Ovary (tissue), 9 donors: Measurements from ENCODE around the gene RIPOR2. TPM values are rescaled to one million over a fixed set of nuclear protein-coding genes. Genes with fewer than 3 reads are reported as not detected.

Source experiments
- DNase-seq, 5 donors: peaks; one replicate each; pipeline ENCODE4 v3.0.0-alpha.2; 2019 to 2020
- H3K27ac ChIP-seq, 2 donors: fragments of 200-600 bp; one replicate each; pipeline versions ENCODE4 v1.5.1 to v1.8.0; 2019 to 2022
- H3K27me3 ChIP-seq: fragments of 200-600 bp; one replicate; pipeline ENCODE4 v1.8.0; 2022
- H3K36me3 ChIP-seq: fragments of 200-600 bp; sonication (generic); one replicate; pipeline ENCODE4 v1.5.1; 2019
- H3K4me1 ChIP-seq: one replicate; pipeline ENCODE4 v1.8.1; 2013; ENCODE audit warnings: mild to moderate bottlenecking, moderate library complexity; ENCODE audit not compliant: insufficient read depth
- H3K4me3 ChIP-seq: fragments of 200-600 bp; sonication (generic); one replicate; pipeline ENCODE4 v1.5.1; 2017
- H3K9me3 ChIP-seq, 2 donors: fragments of 200-600 bp in 1 of 2; sonication (generic) in 1 of 2; one replicate each; pipeline versions ENCODE4 v1.5.1 to v1.8.1; 2013 to 2019; ENCODE audit warnings: mild to moderate bottlenecking in 1 of 2, moderate library complexity in 1 of 2
- CTCF ChIP-seq, 3 donors: fragments of 450-650 bp in 2 of 3; fragments of 200-600 bp in 1 of 3; IDR thresholded peaks; one replicate each; pipeline versions ENCODE4 v1.5.1 to v1.8.0; 2016 to 2022; ENCODE audit warnings: antibody characterized with exemption in 3 of 3, mild to moderate bottlenecking in 1 of 3
- EP300 ChIP-seq: sonication (generic); formaldehyde crosslinking; IDR thresholded peaks from one replicate; pipeline ENCODE4 v1.6.1; 2017; ENCODE audit warnings: antibody characterized with exemption
- POLR2A ChIP-seq: fragments of 450-650 bp; IDR thresholded peaks from one replicate; pipeline ENCODE4 v1.6.1; 2017; ENCODE audit warnings: antibody characterized with exemption, mild to moderate bottlenecking, moderate library complexity
- WGBS, 3 donors: extraction: QIAGEN DNeasy Blood & Tissue Kit in 1 of 3; methylation state at CpG; one replicate each; pipeline versions ENCODE4 v1.1.5 to v1.1.7; 2013 to 2017; 5-methylcytosine and 5-hydroxymethylcytosine counted together
- intact Hi-C, 4 donors: fragments of 100-400 bp; cut with DNase I; formaldehyde crosslinking; loops; one replicate each; pipeline versions ENCODE4 v1.11.0 to v1.15.1; 2022 to 2023
- polyA plus RNA-seq, 2 donors: library from polyadenylated mRNA; stranded (reverse); fragments of 200-250 nt in 1 of 2; fragments of 350-450 nt in 1 of 2; fragmentation: Illumina TruSeq in 1 of 2; extraction: RNeasy Lipid Tissue Mini Kit (QIAGEN cat#74804) in 1 of 2; gene quantifications; one replicate each; pipeline ENCODE4 v1.2.3, GENCODE V29; 2013 to 2014
- total RNA-seq, 7 donors: library from RNA; depleted of rRNA in 2 of 7; stranded (reverse); fragments of >200 nt in 2 of 7; fragmentation: NEBNext Ultra II Directional in 3 of 7; extraction: Animal tissue kit (Norgen Biotek cat#: 25700) in 3 of 7; gene quantifications; one replicate each; pipeline versions ENCODE4 v1.1.0 to v1.2.4, GENCODE V29; 2016 to 2023
- donor health status: DM: no; HTN: no; CAD: no; lungs with moderate emphysema.
- donor health status: DM: no; HTN: no; CAD: no.
- donor health status: Bipolar disorder and iron deficiency.
- donor health status: DM: yes; HTN: yes; CAD: no.
- donor health status: DM: no; HTN: no; CAD: no.
- donor health status: DM: yes; HTN: yes; CAD: no.

RIPOR2 gene
- total and polyA plus RNA-seq, 9 donors: 1.1 to 14.4 (median 4.5) TPM

DNA sequence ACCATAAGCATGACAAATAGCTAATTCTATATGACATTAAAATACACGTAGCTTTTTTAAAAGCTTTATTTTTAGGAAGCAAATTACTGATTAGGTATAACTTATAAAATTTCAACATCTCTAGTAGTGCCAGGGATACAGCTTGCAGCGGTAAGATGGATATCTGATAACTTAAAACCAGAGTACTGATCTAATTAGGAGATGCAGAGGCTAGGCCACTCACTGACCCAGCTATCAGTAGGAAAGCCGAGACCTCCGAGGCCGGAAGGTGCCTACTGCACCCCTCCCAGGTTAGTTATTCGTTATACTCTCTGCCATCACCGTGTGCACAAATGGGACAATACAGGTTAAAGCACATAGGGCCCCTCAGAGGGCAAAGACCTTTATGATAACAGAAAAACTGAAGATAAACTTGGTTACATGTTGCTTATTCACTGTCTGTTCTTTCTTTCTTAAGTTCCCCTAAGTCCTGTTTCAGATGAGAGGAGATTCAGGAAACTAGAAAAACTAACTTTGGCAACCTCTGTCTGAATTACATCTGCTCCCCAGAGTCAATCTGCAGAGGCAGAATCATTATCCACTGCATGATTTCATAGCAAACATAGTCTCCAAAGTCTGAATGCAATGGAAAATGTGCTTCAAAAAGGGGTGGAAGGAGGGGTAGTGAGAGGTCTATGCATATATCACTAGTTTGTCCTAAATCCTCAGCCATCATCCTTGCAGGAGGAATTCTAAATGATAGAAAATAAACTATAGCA lies 60.8 kb downstream of the RIPOR2 start:
- no peaks in the 10 kb centered on the region for H3K9me3 ChIP-seq
- H3K4me3 ChIP-seq: no peak overlapping the region
- no peaks in the 10 kb centered on the region for H3K4me1 ChIP-seq
- no peak for TF ChIP-seq CTCF (IDR thresholded peaks at IDR 0.05)
- no peak for TF ChIP-seq EP300
- no peak for TF ChIP-seq POLR2A
- no peaks in the 10 kb centered on the region for H3K36me3 ChIP-seq
- intact Hi-C loops: no loop called here
- 88 to 93% (median 90%) methylated on average over 7 of the region's 7 CpGs for WGBS, 3 donors
- no peak for DNase-seq
- no peak overlapping the region for H3K27ac ChIP-seq
- H3K27me3 ChIP-seq: no peaks in the 10 kb centered on the region

- 90 to 100% (median 93%) methylated on average over 1 of the region's 1 CpG for WGBS, 3 donors
- H3K36me3 ChIP-seq: no peaks in the 10 kb centered on the region
- H3K4me3 ChIP-seq: no peak overlapping the region
- intact Hi-C loops: no loop called here
- no peaks in the 10 kb centered on the region for H3K27me3 ChIP-seq
- H3K27ac ChIP-seq: no peak overlapping the region
- H3K4me1 ChIP-seq: no peaks in the 10 kb centered on the region
- no peaks in the 10 kb centered on the region for H3K9me3 ChIP-seq
- TF ChIP-seq CTCF (IDR thresholded peaks at IDR 0.05) (no peak), EP300 (no peak), POLR2A (no peak)
- no peak for DNase-seq
Observed at GRCh38 chr6:24874128-24874527, 61.6 kb downstream of the RIPOR2 start.

DNA sequence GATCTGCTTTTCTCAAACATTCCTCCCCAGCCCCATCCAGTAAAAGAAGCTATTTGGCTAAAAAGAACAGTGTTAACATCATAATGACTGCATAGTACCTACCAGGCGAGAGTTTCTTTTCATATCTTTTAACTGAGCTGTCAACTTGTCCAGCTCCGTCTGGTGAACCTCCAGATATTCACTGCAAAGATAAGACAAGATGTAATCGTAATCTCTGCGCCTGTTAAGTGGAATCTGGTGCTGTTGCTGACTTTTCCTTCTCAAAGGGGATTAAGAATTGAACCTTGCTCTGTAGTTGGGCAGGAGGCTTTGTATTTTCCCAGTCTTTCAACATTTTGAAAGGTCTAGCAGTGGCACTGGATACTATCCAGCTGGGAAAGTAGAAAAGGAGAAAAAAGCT lies 63.0 kb downstream of the RIPOR2 start:
- intact Hi-C loops: no loop called here
- no peaks in the 10 kb centered on the region for H3K4me1 ChIP-seq
- H3K9me3 ChIP-seq: no peaks in the 10 kb centered on the region
- H3K27me3 ChIP-seq: no peaks in the 10 kb centered on the region
- WGBS, 3 donors: 82 to 87% (median 82%) methylated on average over 4 of the region's 4 CpGs
- H3K27ac ChIP-seq: no peak overlapping the region
- TF ChIP-seq CTCF (IDR thresholded peaks at IDR 0.05) (no peak), EP300 (no peak), POLR2A (no peak)
- no peak for DNase-seq
- no peak overlapping the region for H3K4me3 ChIP-seq
- no peaks in the 10 kb centered on the region for H3K36me3 ChIP-seq

DNA sequence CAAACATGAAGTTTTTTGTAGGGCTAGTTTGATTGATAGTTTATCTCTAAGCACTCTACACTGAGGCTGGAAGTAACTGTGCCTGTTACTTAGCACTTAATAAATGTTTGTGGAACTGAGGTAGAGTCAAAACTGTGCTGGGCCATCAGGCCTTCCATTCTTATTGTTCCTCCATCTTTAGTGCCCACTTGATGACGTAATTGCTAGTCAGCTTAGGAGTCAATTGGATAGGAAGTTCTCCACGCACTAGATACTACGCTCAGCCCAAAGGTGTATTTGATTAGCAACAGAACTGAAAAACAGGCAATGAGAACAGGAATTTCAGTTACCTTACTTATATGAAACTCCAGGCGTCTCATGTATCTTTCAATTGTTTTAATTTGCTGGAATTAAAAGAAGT lies 67.0 kb downstream of the RIPOR2 start:
- no peak overlapping the region for H3K4me3 ChIP-seq
- DNase-seq: no peak
- no peak for TF ChIP-seq POLR2A
- no peak for TF ChIP-seq CTCF (IDR thresholded peaks at IDR 0.05)
- TF ChIP-seq EP300: no peak
- WGBS, 3 donors: 96 to 99% (median 97%) methylated on average over 4 of the region's 4 CpGs
- no peaks in the 10 kb centered on the region for H3K27me3 ChIP-seq
- H3K9me3 ChIP-seq: no peaks in the 10 kb centered on the region
- no peak overlapping the region for H3K27ac ChIP-seq
- H3K36me3 ChIP-seq: no peaks in the 10 kb centered on the region
- H3K4me1 ChIP-seq: no peaks in the 10 kb centered on the region
- intact Hi-C loops: no loop called here
